HG03060 (cell line): Measurements from ENCODE around the gene MAP2K5.

Experiments used
- ATAC-seq: cut with Tn5 transposase; IDR thresholded peaks from one replicate; pipeline ENCODE4 v1.9.1; 2021; ENCODE audit warnings: low read depth, moderate number of reproducible peaks; ENCODE audit not compliant: unreplicated experiment

Gene MAP2K5

GRCh38 chr15:67829647-67830504 lies 287.4 kb downstream of the MAP2K5 start:
- ATAC-seq, result no peak

DNA sequence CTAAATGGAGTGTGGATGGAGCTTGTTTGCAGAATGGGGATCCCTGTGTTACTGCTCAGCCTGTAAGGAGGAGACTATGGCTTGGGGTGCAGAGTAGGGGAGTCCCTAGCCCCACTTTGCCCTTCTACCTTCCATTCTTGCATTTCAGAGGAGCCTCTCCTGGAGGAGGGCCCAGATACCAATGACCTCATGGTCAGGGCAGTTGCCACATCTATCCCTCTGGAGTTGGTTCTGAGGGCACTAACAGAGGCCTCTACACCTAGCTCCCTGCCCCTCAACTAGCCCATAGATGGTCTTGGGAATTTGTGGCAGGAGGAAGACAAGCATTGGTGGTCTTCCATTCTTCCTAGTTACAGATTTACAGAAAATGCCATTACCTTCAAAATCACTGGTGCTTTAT lies 288.9 kb downstream of the MAP2K5 start:
- no peak for ATAC-seq

DNA sequence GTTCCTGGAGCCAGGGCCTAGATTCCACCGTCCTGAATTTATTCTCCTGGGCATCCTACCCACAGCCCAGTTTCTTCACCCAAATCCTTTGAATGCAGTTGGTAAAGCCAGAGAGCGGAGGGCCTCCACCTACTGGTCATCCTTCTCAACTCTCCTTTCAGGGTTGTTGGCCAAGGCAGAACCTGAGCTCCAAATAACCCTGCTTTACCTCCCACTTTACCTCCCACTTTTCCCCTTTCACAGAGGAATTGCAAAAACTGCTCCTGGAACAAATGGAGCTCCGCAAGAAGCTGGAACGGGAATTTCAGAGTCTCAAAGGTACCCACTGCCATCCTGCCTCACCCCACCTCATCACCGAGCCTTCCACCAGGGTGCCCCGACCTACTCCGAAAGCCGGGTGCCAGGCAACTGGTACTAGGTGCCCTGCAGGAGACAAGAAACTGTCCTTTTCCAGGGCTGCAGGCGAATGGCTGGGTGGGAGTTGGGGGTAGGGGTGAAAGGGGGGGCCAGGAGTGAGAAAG lies 289.6 kb downstream of the MAP2K5 start:
- no peak for ATAC-seq

- no peak for ATAC-seq
Observed at GRCh38 chr15:67832897-67833709, 290.6 kb downstream of the MAP2K5 start.

GRCh38 chr15:67833710-67834511 lies 291.4 kb downstream of the MAP2K5 start:
- ATAC-seq, result no peak

GRCh38 chr15:67834581-67835296 lies 292.2 kb downstream of the MAP2K5 start:
- no peak for ATAC-seq

- ATAC-seq, result no peak
Observed at GRCh38 chr15:67835297-67836133, 293.0 kb downstream of the MAP2K5 start.

GRCh38 chr15:67836134-67836455 lies 293.6 kb downstream of the MAP2K5 start:
- no peak for ATAC-seq

DNA sequence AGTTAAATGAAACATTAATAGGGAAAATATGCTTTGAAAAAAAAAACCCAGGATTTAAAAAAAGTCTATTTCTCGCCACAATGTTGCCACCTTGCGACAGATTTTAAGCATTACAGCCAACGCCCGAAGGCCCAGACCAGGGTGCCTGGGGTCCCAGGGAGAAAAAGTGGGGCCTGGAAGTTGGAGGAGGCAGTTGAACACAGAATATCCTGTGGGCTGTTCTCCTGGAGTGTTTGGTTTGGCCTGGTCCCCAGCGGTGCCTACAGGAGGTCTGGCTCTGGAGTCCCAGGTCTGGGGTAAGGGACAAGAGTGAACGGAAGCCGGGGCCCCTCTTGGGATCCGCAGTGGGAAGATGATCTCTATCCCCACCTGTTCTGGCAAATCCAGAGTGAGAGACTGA lies 294.0 kb downstream of the MAP2K5 start:
- ATAC-seq, result no peak

GRCh38 chr15:67836955-67837354 lies 294.5 kb downstream of the MAP2K5 start:
- no peak for ATAC-seq

- ATAC-seq, result no peak
Observed at GRCh38 chr15:67838789-67839332, 296.4 kb downstream of the MAP2K5 start.

DNA sequence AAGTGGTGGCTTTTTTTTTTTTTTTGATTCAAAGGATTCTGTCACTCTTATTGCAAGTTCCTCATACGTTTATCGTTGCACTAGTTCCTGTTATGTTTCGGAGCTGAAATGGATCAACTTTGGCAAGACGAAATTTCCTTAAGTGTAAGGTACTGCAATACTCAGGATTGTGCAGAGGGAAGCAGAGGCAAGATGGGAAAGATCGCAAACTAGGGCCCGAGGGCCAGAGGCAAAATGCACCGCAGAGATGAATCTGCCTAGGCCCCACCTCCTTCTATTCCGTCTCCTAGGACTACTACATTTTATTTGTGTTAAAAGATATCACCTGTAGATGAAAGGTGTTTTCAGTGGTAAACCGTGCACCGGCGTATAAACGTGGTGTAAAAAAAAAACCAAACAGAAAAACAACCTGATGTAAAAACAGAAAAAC lies 297.0 kb downstream of the MAP2K5 start:
- ATAC-seq, result no peak

- ATAC-seq, result peak; percentile 49
Observed at GRCh38 chr15:67839929-67840748, 297.6 kb downstream of the MAP2K5 start, which contains the start of gene RNU6-1. Gene RNU6-1 (minus strand): TSS chr15:67840045.

- ATAC-seq, result no peak
Observed at GRCh38 chr15:67840749-67841512, 298.4 kb downstream of the MAP2K5 start.

GRCh38 chr15:67841513-67841762 lies 298.9 kb downstream of the MAP2K5 start:
- ATAC-seq, result no peak

DNA sequence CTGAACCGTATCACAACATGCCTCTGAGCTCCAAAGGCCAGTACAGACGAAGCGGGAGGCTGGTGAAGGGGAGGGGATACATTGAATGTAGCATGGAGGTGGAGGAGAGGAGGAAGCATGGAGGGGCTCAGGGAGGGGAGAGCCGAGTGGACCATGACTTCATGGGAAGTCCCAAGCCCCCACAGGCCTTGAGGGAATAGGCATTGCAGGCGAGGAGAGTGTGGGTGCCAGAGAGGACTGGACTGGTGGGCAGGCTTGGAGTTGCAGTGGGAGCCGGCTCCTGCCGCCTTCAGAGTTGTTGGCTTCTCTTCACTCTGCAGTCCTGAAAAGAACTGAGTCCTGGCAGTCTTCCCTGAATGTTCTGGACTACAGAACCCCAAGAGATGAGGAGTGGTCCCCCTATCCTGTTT lies 300.6 kb downstream of the MAP2K5 start:
- ATAC-seq, result no peak

DNA sequence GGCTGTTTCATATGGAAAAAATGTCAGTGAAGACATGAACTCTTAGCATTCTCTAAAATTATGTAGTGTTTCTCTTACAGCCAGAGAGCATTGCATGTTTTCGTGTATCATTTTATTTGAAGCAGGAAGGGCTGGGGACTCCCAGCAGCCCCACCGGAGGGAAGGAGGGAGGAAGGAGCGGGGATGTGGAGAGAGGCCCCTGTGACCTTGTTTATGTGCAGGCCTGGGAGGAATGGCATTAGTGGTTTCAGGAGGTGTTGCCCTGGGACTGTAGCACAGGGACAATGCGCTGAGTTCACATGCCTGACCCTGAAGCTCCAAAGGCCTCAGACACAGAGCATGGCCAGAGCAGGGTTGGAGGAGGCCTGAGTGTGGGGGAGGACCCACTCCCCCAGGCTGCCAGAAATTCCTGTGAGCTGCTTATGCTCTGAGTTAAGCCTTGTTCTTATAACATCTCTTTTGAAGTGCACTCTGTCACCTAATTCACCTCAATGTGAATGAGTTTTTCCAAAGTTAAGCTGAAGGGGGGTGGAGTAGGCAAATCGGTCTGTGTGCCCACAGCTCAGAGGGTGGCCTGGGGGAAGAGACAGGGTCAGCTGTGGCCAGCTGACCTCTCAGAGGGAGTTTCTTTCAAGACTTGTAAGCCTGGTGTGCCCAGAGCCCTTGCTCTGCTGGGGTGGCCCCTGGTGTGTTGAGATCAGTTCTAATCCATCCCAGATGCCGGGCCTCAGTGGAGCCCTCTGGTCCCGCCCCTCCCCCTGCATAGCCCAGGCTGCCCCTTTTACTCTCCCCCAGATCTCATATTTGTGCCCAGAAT lies 301.3 kb downstream of the MAP2K5 start:
- no peak for ATAC-seq
